Lung (tissue), 12 donors: ENCODE results near the gene ZNF892. TPM values are rescaled to one million over a fixed set of nuclear protein-coding genes. Genes with fewer than 3 reads are reported as not detected.
"Not testable (repeated sequence)": the region's sequence is repeated elsewhere in the genome, so short reads cannot be mapped to it uniquely, and the experiment has no call there.

Experiments used
- ATAC-seq: fragments of 200-7000 bp; cut with Tn5 transposase; one replicate; pipeline ENCODE4 v1.9.1; 2020; ENCODE audit warnings: moderate number of reproducible peaks; ENCODE audit not compliant: insufficient read depth, low FRiP score
- DNase-seq, 3 donors: peaks; one replicate each; pipeline ENCODE4 v3.0.0-alpha.2; 2013 to 2017
- H3K27ac ChIP-seq, 2 donors: one replicate each; pipeline ENCODE4 v1.5.1; 2013; ENCODE audit warnings: mild to moderate bottlenecking in 2 of 2, moderate library complexity in 2 of 2, control low read depth in 1 of 2, inconsistent platforms in 1 of 2, low read depth in 1 of 2, low read length in 1 of 2
- H3K27me3 ChIP-seq, 3 donors: one replicate each; pipeline ENCODE4 v1.5.1; 2013; ENCODE audit warnings: low read length in 2 of 3; ENCODE audit not compliant: control insufficient read depth in 3 of 3, insufficient read depth in 3 of 3
- H3K36me3 ChIP-seq, 4 donors: one replicate each; pipeline ENCODE4 v1.5.1; 2013; ENCODE audit warnings: low read length in 4 of 4, mild to moderate bottlenecking in 1 of 4, moderate library complexity in 1 of 4; ENCODE audit not compliant: control insufficient read depth in 4 of 4, insufficient read depth in 4 of 4
- H3K4me1 ChIP-seq, 5 donors: one replicate each; pipeline ENCODE4 v1.5.1; 2013; ENCODE audit warnings: low read length in 5 of 5, mild to moderate bottlenecking in 2 of 5, moderate library complexity in 1 of 5; ENCODE audit not compliant: control insufficient read depth in 5 of 5, insufficient read depth in 5 of 5
- H3K4me3 ChIP-seq: one replicate; pipeline ENCODE4 v1.5.1; 2013; ENCODE audit warnings: mild to moderate bottlenecking, control low read depth, moderate library complexity
- H3K9ac ChIP-seq, 2 donors: one replicate each; pipeline ENCODE4 v1.5.1; 2013; ENCODE audit warnings: low read length in 2 of 2, control low read depth in 1 of 2; ENCODE audit not compliant: insufficient read depth in 1 of 2
- H3K9me3 ChIP-seq, 4 donors: one replicate each; pipeline ENCODE4 v1.5.1; 2013; ENCODE audit warnings: low read length in 3 of 4, mild to moderate bottlenecking in 1 of 4, moderate library complexity in 1 of 4; ENCODE audit not compliant: control insufficient read depth in 4 of 4, insufficient read depth in 3 of 4
- CTCF ChIP-seq: IDR thresholded peaks from 2 replicates; pipeline ENCODE4 v1.5.1; 2012; ENCODE audit warnings: mild to moderate bottlenecking; ENCODE audit errors: control extremely low read depth, extremely low read depth
- WGBS, 2 donors: extraction: QIAGEN DNeasy Blood & Tissue Kit; methylation state at CpG; one replicate each; pipeline ENCODE4 v1.1.7; 2013; 5-methylcytosine and 5-hydroxymethylcytosine counted together
- polyA plus RNA-seq, 2 donors: library from polyadenylated mRNA; stranded (reverse); fragments of 200-250 nt; gene quantifications; one replicate each; pipeline ENCODE4 v1.2.1, GENCODE V29; 2013
- total RNA-seq, 2 donors: library from RNA; depleted of rRNA in 1 of 2; stranded (reverse); fragments of >200 nt in 1 of 2; gene quantifications; one replicate each; pipeline ENCODE4 v1.2.1, GENCODE V29; 2014 to 2021
- donor health status: control.
- donor health status: control.
- donor health status: Bipolar disorder and iron deficiency.
- donor health status: healthy.
- donor health status: DM: yes; HTN: yes; CAD: no.

Gene ZNF892
- total and polyA plus RNA-seq, 4 donors: 0.24 to 7.0 (median 1.6) TPM

DNA sequence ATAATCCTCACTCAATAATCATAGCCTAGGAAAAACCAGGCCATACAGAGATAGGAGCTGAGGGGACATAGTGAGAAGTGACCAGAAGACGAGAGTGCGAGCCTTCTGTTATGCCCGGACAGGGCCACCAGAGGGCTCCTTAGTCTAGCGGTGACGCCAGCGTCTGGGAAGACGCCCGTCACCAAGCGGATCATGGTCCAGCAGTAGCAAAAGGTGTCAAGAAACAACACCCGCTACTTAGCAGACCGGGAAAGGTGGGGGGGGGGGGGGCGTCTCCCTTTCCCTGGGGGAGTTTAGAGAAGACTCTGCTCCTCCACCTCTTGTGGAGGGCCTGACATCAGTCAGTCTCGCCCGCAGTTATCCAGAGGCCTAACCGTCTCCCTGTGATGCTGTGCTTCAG, 14.4 kb upstream of the ZNF892 start:
- not testable (repeated sequence) for H3K9ac ChIP-seq, H3K9me3 ChIP-seq, H3K27me3 ChIP-seq, H3K4me3 ChIP-seq, H3K27ac ChIP-seq, H3K36me3 ChIP-seq, ATAC-seq, H3K4me1 ChIP-seq
- DNase-seq: peak; percentile 24 to 49 (median 33)
- TF ChIP-seq CTCF: peak; percentile 36
- 19 to 24% methylated on average over 14 to 15 of the region's 15 CpGs for WGBS, 2 donors

GRCh38 chr2:95203911-95204310, 3.4 kb upstream of the ZNF892 start:
- ATAC-seq (no peak), DNase-seq (no peak)
- peaks cover 0 to 4% (median 0%) of the 10 kb centered on the region in 4 donors for H3K36me3 ChIP-seq
- 89 to 91% methylated on average over 4 of the region's 4 CpGs for WGBS, 2 donors
- TF ChIP-seq CTCF: no peak
- no peak overlapping the region for H3K4me3 ChIP-seq
- H3K4me1 ChIP-seq: peaks cover 0 to 11% (median 3%) of the 10 kb centered on the region in 5 donors
- H3K9ac ChIP-seq: no peak overlapping the region
- H3K9me3 ChIP-seq: no peaks in the 10 kb centered on the region
- no peak overlapping the region for H3K27ac ChIP-seq
- no peaks in the 10 kb centered on the region for H3K27me3 ChIP-seq

DNA sequence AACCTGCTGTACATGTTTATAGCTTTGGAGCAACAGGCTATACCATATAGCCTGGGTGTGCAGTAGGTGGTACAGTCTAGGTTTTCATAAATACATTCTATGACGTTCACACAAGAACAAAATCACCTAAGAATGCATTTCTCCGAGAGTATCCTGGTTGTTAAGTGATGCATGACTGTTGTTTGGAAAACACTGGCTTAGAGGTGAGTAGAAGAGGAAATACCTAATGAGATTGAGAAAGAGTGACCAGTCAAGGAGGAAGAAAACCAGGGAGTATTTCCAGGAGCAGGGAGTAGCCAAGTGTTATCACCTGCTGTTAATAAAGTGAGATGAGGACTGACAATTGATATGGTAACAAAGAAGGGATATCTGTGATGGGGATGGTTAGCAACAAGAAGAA, 2.9 kb upstream of the ZNF892 start:
- H3K36me3 ChIP-seq: peaks cover 0 to 8% (median 3%) of the 10 kb centered on the region in 4 donors
- H3K9me3 ChIP-seq: no peaks in the 10 kb centered on the region
- no peak for TF ChIP-seq CTCF
- no peak overlapping the region for H3K9ac ChIP-seq
- no peaks in the 10 kb centered on the region for H3K27me3 ChIP-seq
- H3K27ac ChIP-seq: no peak overlapping the region
- no peak overlapping the region for H3K4me3 ChIP-seq
- DNase-seq (no peak), ATAC-seq (no peak)
- peaks cover 0 to 11% (median 3%) of the 10 kb centered on the region in 5 donors for H3K4me1 ChIP-seq
- WGBS, 2 donors: 91 to 94% methylated on average over 2 of the region's 2 CpGs

GRCh38 chr2:95206096-95206495, 1.2 kb upstream of the ZNF892 start:
- Histone ChIP-seq H3K36me3 (peaks cover 0 to 19% (median 12%) of the 10 kb centered on the region in 4 donors), H3K4me3 (no peak overlapping the region), H3K4me1 (peaks cover 0 to 11% (median 3%) of the 10 kb centered on the region in 5 donors), H3K9ac (no peak overlapping the region), H3K27ac (no peak overlapping the region), H3K27me3 (no peaks in the 10 kb centered on the region), H3K9me3 (peaks cover 0 to 3% (median 1%) of the 10 kb centered on the region in 4 donors)
- DNase-seq (no peak), ATAC-seq (no peak)
- no peak for TF ChIP-seq CTCF
- 44 to 47% methylated on average over 10 of the region's 10 CpGs for WGBS, 2 donors
